C4-2B (cell line): ENCODE data around the gene CAVIN1.

ENCODE experiments used
- ZFX ChIP-seq: fragments of 450-650 bp; IDR thresholded peaks from 2 replicates; pipeline ENCODE4 v1.6.1; 2017
- TF ChIP-seq, protein P1 (sequence below): fragments of 450-650 bp; conservative IDR thresholded peaks from 2 replicates; pipeline ENCODE4 v1.5.1; 2017; ENCODE audit warnings: mild to moderate bottlenecking

DNA sequence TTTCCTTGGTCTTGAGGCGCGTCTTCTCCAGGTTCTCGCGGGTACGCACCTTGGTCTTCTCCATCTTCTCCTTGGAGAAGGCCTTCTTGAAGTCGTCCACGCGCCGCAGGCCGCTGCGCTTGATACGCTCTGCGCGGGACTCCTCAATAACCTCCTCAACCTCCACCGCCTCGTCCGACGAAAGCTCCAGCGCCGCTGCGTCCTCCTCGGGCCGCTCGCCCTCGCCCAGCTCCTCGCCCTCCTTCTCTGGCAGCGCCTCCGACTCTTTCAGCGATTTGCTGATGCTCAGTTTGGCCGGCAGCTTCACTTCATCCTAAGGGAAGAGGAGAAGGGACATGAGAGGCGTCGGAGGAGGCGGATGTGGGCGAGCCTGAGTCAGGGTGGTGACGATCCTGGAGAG lies 18.0 kb downstream of the CAVIN1 start:
- TF ChIP-seq, protein P1, sequence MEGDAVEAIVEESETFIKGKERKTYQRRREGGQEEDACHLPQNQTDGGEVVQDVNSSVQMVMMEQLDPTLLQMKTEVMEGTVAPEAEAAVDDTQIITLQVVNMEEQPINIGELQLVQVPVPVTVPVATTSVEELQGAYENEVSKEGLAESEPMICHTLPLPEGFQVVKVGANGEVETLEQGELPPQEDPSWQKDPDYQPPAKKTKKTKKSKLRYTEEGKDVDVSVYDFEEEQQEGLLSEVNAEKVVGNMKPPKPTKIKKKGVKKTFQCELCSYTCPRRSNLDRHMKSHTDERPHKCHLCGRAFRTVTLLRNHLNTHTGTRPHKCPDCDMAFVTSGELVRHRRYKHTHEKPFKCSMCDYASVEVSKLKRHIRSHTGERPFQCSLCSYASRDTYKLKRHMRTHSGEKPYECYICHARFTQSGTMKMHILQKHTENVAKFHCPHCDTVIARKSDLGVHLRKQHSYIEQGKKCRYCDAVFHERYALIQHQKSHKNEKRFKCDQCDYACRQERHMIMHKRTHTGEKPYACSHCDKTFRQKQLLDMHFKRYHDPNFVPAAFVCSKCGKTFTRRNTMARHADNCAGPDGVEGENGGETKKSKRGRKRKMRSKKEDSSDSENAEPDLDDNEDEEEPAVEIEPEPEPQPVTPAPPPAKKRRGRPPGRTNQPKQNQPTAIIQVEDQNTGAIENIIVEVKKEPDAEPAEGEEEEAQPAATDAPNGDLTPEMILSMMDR: no peak
- no peak for TF ChIP-seq ZFX
